ENCODE results near the gene CSRNP2.
"Not testable (repeated sequence)": the region's sequence is repeated elsewhere in the genome, so short reads cannot be mapped to it uniquely, and the experiment has no call there.

CSRNP2 gene

GRCh38 chr12:51078346-51078745, 5.0 kb downstream of the CSRNP2 start:
- DNase-seq (ENCODE audit: low read depth): not testable (repeated sequence)

GRCh38 chr12:51077930-51078329, 5.5 kb downstream of the CSRNP2 start:
- DNase-seq (ENCODE audit: low read depth): no peak

DNA sequence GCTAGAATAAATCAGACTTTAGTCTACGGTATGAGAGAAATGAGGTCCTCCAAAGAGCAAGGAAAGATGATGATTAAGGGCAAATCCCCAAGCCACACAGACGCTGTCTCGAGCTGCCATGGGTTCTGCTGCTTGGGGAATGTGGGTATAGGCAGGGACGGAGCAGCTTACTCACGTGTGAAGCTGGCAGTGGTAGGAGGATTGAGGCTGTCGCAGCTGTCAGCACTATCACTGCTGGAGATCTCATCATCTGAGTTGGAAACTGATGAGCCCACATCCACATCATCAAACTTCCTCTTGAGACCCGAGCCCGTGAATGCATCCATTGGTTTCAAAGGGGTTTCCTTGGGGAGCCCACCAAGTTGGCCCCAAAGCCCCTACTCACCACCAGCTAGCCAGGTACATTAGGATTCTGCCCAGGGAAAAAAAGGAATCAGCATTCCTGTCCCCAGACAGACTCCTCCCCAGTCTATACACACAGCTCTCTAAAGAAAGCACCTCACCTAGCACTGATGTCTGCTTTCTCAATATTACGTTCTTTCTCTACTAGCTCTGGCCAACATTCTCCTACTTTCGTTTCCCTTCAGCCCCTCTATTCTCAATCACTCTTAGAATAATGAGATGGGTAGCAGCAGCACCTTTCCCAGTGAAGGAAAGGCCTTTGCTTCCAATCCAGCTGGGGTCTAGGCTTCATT, 7.0 kb downstream of the CSRNP2 start:
- DNase-seq (ENCODE audit: low read depth): no peak

DNA sequence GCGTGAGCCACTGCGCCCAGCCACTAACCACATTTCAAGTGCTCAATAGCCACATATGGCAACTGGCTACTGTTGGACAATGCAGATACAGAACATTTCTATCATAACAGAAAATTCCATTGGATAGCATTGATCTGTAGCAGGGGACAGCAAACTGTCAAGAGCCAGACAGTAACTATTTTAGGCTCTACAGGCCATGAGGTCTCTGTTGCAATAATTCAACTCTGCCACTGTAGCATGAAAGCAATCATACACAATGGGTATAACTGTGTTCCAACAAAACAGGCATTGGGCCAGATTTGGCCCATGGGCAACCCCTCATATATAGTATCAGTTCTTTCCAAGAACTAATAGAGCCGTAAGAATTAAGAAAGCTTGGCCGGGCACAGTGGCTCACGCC, 8.0 kb downstream of the CSRNP2 start:
- no peak for DNase-seq (ENCODE audit: low read depth)

DNA sequence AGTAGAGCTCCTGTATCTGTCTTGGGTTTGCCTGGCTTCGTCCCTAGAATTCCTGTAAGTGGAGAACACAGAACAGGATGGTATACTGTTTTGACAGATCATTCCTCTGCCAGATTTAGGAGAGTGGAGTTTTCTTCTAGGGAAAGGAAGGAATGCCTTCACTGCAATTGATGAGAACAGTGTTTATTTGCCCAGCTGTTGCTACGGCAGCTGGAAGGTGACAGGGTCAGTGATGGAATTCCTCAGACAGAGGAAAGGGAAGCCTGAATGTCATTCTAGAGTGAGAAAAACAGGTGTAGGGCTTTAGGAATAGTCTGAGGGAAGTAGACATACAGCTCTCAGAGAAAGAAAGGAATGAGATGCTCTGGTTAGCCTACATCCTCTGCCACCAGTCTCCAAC, 11.7 kb downstream of the CSRNP2 start:
- no peak for DNase-seq (ENCODE audit: low read depth)

GRCh38 chr12:51070004-51070403, 13.4 kb downstream of the CSRNP2 start:
- DNase-seq (ENCODE audit: low read depth): no peak

- DNase-seq (ENCODE audit: low read depth): no peak
Measured at GRCh38 chr12:51067771-51068170, 15.6 kb downstream of the CSRNP2 start.

DNA sequence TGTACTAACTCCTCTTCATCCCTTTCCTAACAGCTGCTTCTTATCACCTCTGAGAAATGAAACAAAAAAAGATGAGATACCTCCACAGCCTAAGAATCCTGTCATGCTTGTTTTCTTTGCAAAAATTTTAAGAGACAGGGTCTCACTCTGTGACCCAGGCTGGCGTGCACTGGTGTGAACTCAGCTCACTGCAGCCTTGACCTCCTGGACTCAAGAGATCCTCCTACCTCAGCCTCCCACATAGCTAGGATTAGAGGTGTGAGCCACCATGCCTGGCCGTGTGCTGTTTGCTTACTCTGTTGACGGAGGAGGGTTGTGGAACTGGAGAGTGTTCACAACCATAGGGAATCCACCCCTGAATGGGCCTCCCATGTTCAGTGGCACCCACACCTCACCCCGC, 16.2 kb downstream of the CSRNP2 start:
- no peak for DNase-seq (ENCODE audit: low read depth)

DNA sequence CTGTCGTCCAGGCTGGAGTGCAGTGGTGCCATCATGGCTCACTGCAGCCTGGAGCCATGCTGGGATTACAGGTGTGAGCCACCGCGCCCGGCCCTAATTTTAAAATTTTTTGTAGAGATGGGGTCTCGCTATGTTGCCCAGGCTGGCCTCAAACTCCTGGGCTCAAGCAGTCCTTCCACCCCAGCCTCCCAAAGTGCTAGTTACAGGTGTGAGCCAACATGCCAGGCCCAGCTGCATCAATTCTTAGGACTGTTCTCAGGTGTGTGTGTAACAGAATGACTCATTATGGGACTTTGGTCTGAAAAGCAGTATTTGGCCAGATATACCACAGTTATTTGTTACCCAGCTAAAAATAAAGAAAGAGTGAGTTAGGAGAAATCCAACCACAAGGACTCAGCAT, 17.9 kb downstream of the CSRNP2 start:
- DNase-seq (ENCODE audit: low read depth): no peak

GRCh38 chr12:51062631-51063397, 20.6 kb downstream of the CSRNP2 start:
- no peak for DNase-seq (ENCODE audit: low read depth)

- no peak for DNase-seq (ENCODE audit: low read depth)
Measured at GRCh38 chr12:51059086-51059485, 24.3 kb downstream of the CSRNP2 start.

- DNase-seq (ENCODE audit: low read depth): no peak
Measured at GRCh38 chr12:51056242-51056641, 27.2 kb downstream of the CSRNP2 start.

- no peak for DNase-seq (ENCODE audit: low read depth)
Measured at GRCh38 chr12:51055060-51055459, 28.3 kb downstream of the CSRNP2 start.

DNA sequence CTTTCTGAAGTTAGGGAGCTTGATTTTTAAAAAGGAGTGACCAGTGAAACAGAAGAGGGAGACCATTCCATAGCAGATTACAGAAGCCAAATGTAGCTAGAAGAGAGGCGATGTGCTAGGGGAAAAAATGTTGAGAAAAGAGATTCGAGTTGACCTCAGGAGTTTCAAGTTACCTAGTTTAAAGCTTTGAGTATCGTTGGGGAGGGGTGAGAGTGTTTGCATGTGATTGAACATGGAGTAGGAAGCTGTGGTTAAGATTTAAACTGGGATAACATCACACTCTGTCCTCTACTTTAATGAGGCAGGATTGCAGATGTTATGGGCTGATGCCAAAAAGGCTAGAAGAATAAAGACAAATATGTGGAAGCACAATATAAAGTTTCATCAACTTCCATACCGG, 31.6 kb downstream of the CSRNP2 start:
- DNase-seq (ENCODE audit: low read depth): no peak

DNA sequence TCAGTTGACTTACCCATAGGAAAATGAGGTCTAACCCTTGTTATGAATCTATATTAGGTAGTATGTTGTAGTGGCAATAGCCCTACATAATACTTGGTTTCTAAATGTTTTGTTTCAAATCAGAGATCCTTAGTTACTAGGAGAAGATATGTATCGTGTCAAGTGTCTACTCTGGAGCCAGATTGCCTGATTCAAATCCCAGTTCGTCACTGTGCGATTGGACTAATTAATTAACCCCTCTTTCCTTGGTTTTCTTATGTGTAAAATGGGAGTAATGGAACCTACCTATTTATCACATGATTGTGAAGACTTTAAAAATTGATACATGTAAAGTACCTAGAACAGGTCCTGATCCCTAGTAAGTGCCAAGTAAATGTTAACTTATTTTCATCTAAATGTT, 33.9 kb downstream of the CSRNP2 start:
- no peak for DNase-seq (ENCODE audit: low read depth)

DNA sequence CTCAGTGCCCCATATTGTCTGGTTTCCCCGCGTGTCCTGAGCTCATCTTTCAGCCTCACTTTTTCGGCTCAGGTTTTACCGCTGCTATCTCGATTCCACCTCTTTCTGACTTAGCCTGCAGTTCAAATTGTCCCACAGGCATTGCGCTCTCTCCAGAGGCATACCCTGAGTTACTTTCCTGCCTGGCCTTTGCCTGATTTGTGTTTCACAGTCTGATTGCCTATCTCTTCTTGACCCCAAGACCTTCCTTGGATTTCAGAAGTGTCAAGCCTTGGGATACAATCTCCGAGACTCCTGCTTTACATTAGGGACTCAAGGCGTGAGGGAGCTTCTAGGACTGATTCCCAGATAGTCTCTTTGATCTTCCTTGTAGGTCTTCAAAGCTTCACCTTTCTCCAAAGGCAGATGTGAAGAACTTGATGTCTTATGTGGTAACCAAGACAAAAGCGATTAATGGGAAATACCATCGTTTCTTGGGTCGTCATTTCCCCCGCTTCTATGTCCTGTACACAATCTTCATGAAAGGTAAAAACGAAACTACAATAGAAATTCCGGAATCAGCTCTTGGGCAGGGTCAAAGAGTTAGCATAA, 34.6 kb downstream of the CSRNP2 start:
- no peak for DNase-seq (ENCODE audit: low read depth)

GRCh38 chr12:51047655-51048540, 35.5 kb downstream of the CSRNP2 start, which contains the start of gene LETMD1:
LETMD1 (plus strand) TSS chr12:51048327; CDS start chr12:51048357, 30 bp downstream.
- DNase-seq (ENCODE audit: low read depth): peak; percentile 82

DNA sequence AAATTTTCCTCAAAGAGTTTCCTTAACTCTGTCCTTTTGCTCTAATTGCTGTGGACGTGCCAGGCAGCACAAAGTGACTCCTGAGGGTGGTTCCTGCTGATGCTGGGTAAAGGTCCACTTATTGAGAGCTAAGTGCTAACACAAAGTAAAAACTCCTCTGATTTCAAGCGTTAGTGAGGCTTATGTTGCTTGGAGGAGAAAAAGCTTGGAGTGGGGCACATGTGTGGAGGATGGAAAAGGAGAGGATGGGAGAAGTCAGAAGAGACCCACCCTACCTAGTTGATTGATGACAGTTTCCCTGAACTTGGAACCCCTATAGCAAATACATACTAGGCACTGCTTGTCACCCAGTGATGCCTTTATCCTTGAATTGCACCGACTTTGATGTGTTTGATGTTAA, 47.1 kb downstream of the CSRNP2 start:
- DNase-seq (ENCODE audit: low read depth): no peak

DNA sequence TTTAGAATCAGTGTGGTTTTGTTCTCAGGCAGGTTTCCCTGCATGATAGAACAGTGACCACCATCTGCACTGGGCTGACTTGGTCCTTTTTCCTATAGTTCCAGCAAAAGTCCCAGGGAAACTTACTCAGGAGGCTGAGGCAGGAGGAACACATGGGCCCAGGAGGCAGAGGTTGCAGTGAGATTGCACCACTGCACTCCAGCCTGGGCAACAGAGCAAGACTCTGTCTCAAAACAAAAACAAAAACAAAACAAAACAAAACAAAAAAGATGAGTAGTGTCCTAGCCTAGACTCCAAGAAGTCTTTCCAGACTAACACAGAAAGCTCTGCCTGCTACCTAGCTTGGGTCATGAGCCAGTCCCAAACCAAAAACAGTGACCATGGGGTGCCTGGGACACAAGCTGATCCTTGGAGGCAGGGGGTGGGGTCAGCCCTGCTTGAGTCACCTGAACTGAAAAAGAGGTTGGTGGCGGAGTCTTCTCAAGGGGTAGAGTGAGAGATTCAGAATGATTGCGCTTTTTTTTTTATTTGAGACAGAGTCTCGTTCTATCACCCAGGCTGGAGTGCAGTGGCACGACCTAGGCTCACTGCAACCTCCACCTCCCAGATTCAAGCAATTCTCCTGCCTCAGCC, 49.8 kb downstream of the CSRNP2 start:
- no peak for DNase-seq (ENCODE audit: low read depth)

DNA sequence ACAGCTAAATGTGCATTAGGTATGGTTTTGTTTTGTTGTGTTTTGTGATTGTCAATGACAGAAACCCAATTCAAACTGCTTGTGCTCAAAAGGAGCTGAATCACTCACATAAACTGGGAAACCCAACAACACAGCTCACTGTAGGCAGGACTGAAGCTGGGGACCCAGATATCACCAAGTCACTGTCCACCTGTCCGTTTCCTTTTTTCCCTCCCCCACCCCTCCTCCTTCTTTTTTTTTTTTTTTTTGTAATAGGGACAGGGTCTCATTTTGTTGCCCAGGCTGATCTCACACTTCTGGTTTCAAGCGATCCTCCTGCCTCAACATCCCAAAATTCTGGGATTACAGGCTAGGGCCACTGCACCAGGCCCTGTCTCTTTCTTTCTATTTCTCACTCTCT, 50.3 kb downstream of the CSRNP2 start:
- no peak for DNase-seq (ENCODE audit: low read depth)

DNA sequence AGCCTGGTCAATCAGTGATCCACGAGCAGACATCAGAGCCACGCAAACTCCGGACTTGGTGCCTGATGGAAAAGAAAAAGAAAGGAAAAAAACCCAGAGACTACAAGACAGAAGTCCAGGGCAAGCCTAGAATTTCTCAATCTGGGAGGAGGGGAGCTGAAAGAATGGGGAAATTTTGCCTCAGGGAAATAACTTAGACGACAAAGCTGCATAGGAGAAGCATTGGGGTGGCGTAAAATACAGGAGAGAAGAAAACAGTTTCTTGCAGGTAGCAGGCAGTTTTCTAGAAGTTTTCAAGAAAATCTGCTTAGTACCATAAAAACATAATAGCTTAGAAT, 54.6 kb downstream of the CSRNP2 start:
- DNase-seq (ENCODE audit: low read depth): no peak
